GM23338 (cell line): ENCODE data around the gene NCAPD2. TPM values are rescaled to one million over a fixed set of nuclear protein-coding genes. Genes with fewer than 3 reads are reported as not detected.
"Not testable (repeated sequence)": the region's sequence is repeated elsewhere in the genome, so short reads cannot be mapped to it uniquely, and the experiment has no call there.

Source experiments
- ATAC-seq: fragments of 200-7000 bp; cut with Tn5 transposase; 3 replicates; pipeline ENCODE4 v1.9.1; 2020
- DNase-seq: peaks from one replicate; pipeline ENCODE4 v3.0.0-alpha.2; 2015; ENCODE audit warnings: low spot score
- H2AFZ ChIP-seq: fragments of 200-600 bp; sonication (generic); 2 replicates; pipeline ENCODE4 v1.8.0; 2016; ENCODE audit warnings: antibody characterized with exemption, mild to moderate bottlenecking, moderate library complexity
- H3F3A ChIP-seq: fragments of 200-600 bp; sonication (generic); replicated peaks from 2 replicates; pipeline ENCODE4 v1.8.0; 2017; ENCODE audit warnings: antibody characterized with exemption, mixed run types, low read depth
- H3K27ac ChIP-seq: fragments of 200-600 bp; sonication (generic); 2 replicates; pipeline ENCODE4 v1.6.1; 2016; ENCODE audit warnings: low read depth
- H3K27me3 ChIP-seq: fragments of 200-600 bp; sonication (generic); 2 replicates; pipeline ENCODE4 v1.8.0; 2016; ENCODE audit warnings: mild to moderate bottlenecking, mixed run types, moderate library complexity; ENCODE audit not compliant: insufficient read depth
- H3K36me3 ChIP-seq: fragments of 200-600 bp; sonication (generic); 2 replicates; pipeline ENCODE4 v1.8.0; 2016; ENCODE audit warnings: mild to moderate bottlenecking; ENCODE audit not compliant: insufficient read depth
- H3K4me1 ChIP-seq: fragments of 200-600 bp; sonication (generic); 2 replicates; pipeline ENCODE4 v1.8.0; 2016; ENCODE audit warnings: mild to moderate bottlenecking, moderate library complexity; ENCODE audit not compliant: insufficient read depth
- H3K4me2 ChIP-seq: fragments of 200-600 bp; sonication (generic); 2 replicates; pipeline ENCODE4 v1.7.1; 2017; ENCODE audit warnings: mixed run types
- H3K4me3 ChIP-seq: fragments of 200-600 bp; sonication (generic); 2 replicates; pipeline ENCODE4 v1.6.1; 2016; ENCODE audit warnings: mixed run types
- H3K79me2 ChIP-seq: fragments of 200-600 bp; sonication (generic); replicated peaks from 2 replicates; pipeline ENCODE4 v1.8.0; 2017; ENCODE audit warnings: mild to moderate bottlenecking; ENCODE audit not compliant: insufficient read depth
- H3K9me2 ChIP-seq: fragments of 200-600 bp; sonication (generic); 2 replicates; pipeline ENCODE4 v1.8.0; 2017; ENCODE audit not compliant: insufficient read depth
- H4K20me1 ChIP-seq: fragments of 200-600 bp; sonication (generic); replicated peaks from 2 replicates; pipeline ENCODE4 v1.8.0; 2017; ENCODE audit warnings: mild to moderate bottlenecking; ENCODE audit not compliant: insufficient read depth
- H3K27ac Mint-ChIP-seq: 2 replicates; pipeline ENCODE4 v1.8.0; 2020; ENCODE audit warnings: inconsistent platforms, mild to moderate bottlenecking, moderate library complexity, mixed read lengths
- H3K27me3 Mint-ChIP-seq: 3 replicates; pipeline ENCODE4 v1.8.0; 2022; ENCODE audit warnings: low read depth, mild to moderate bottlenecking, moderate library complexity, mixed read lengths, inconsistent platforms; ENCODE audit not compliant: insufficient read depth, poor library complexity
- H3K36me3 Mint-ChIP-seq: 3 replicates; pipeline ENCODE4 v1.8.0; 2021; ENCODE audit warnings: low read depth, mild to moderate bottlenecking, inconsistent platforms, moderate library complexity, mixed read lengths
- H3K4me1 Mint-ChIP-seq: 3 replicates; pipeline ENCODE4 v1.8.0; 2020; ENCODE audit warnings: mild to moderate bottlenecking, inconsistent platforms, mixed read lengths
- H3K4me3 Mint-ChIP-seq: 3 replicates; pipeline ENCODE4 v1.8.0; 2021; ENCODE audit warnings: moderate library complexity, mild to moderate bottlenecking, inconsistent platforms, mixed read lengths
- H3K9me3 Mint-ChIP-seq: 3 replicates; pipeline ENCODE4 v1.8.0; 2020; ENCODE audit warnings: moderate library complexity, mild to moderate bottlenecking, inconsistent platforms, mixed read lengths
- CREB1 ChIP-seq: fragments of 250-450 bp; sonication (Bioruptor Pico); IDR thresholded peaks from 2 replicates; pipeline ENCODE4 v1.5.0; 2020; ENCODE audit warnings: low read depth, mild to moderate bottlenecking, moderate library complexity
- EZH2 ChIP-seq: fragments of 200-600 bp; sonication (generic); IDR thresholded peaks from one replicate; pipeline ENCODE4 v1.8.0; 2017; ENCODE audit warnings: antibody characterized with exemption, mild to moderate bottlenecking, low read depth; ENCODE audit not compliant: unreplicated experiment
- JUNB ChIP-seq: IDR thresholded peaks from one replicate; pipeline ENCODE4 v1.6.1; 2016; ENCODE audit warnings: antibody characterized with exemption; ENCODE audit not compliant: unreplicated experiment
- NANOG ChIP-seq: IDR thresholded peaks from 2 replicates; pipeline ENCODE4 v1.6.1; 2016; ENCODE audit warnings: antibody characterized with exemption, borderline replicate concordance
- POLR2AphosphoS5 ChIP-seq: IDR thresholded peaks from 2 replicates; pipeline ENCODE4 v1.6.1; 2016; ENCODE audit warnings: antibody characterized with exemption, low read depth
- REST ChIP-seq: IDR thresholded peaks from one replicate; pipeline ENCODE4 v1.6.1; 2018; ENCODE audit warnings: antibody characterized with exemption; ENCODE audit not compliant: unreplicated experiment
- STAT1 ChIP-seq: IDR thresholded peaks from one replicate; pipeline ENCODE4 v1.6.1; 2016; ENCODE audit warnings: antibody characterized with exemption; ENCODE audit not compliant: unreplicated experiment
- ZNF114 ChIP-seq: fragments of 250-450 bp; sonication (Bioruptor Pico); IDR thresholded peaks from 2 replicates; pipeline ENCODE4 v1.5.0; 2020; ENCODE audit warnings: mild to moderate bottlenecking, moderate library complexity
- ZNF331 ChIP-seq: fragments of 250-450 bp; sonication (Bioruptor Pico); IDR thresholded peaks from 2 replicates; pipeline ENCODE4 v1.5.0; 2020; ENCODE audit warnings: low read depth, mild to moderate bottlenecking, moderate library complexity
- ZNF462 ChIP-seq: fragments of 250-450 bp; sonication (Bioruptor Pico); IDR thresholded peaks from 2 replicates; pipeline ENCODE4 v1.5.0; 2020; ENCODE audit warnings: mild to moderate bottlenecking, moderate library complexity
- polyA plus RNA-seq: library from polyadenylated mRNA; unstranded; fragments of >200 nt; fragmentation: Nextera tagmentation; extraction: Ambion mirVana; gene quantifications from 2 replicates; pipeline ENCODE4 v1.2.1, GENCODE V29; 2016
- total RNA-seq: library from RNA; depleted of rRNA; stranded (reverse); fragments of >200 nt; shearing (Covaris generic); gene quantifications from 2 replicates; pipeline ENCODE4 v1.2.3, GENCODE V29; 2014

The NCAPD2 gene
- total and polyA plus RNA-seq, 2 experiments from 2014 or later, result 34.2 to 217 TPM

GRCh38 chr12:6475233-6475975 is 18.5 kb upstream of the NCAPD2 start:
- not testable (repeated sequence) for H3K4me2 ChIP-seq, H3K36me3 ChIP-seq, H3K27me3 ChIP-seq, H2AFZ ChIP-seq, ATAC-seq, DNase-seq, H3K4me1 Mint-ChIP-seq, H3K27ac ChIP-seq, H3K79me2 ChIP-seq, H3K4me1 ChIP-seq, H3K36me3 Mint-ChIP-seq, H3K9me2 ChIP-seq, H3K27ac Mint-ChIP-seq, H3K27me3 Mint-ChIP-seq, H3K4me3 ChIP-seq, H3K4me3 Mint-ChIP-seq, H4K20me1 ChIP-seq
- H3F3A ChIP-seq, result peaks cover 13% of the 10 kb centered on the region
- H3K9me3 Mint-ChIP-seq, result peaks cover 23% of the 10 kb centered on the region

GRCh38 chr12:6476489-6476888 is 17.4 kb upstream of the NCAPD2 start:
- H3K4me3 Mint-ChIP-seq, result no peak overlapping the region
- no peaks in the 10 kb centered on the region; the same call in 2 of the 3 replicates for H3K4me1 Mint-ChIP-seq
- ATAC-seq (no peak), DNase-seq (no peak)
- Histone ChIP-seq H2AFZ (no peak overlapping the region), H3K4me2 (no peak overlapping the region), H3K27me3 (no peaks in the 10 kb centered on the region), H3K4me1 (no peaks in the 10 kb centered on the region), H3K79me2 (no peaks in the 10 kb centered on the region), H3K36me3 (no peaks in the 10 kb centered on the region), H3K9me2 (peaks cover 5% of the 10 kb centered on the region; the same call in 1 of the 2 replicates), H4K20me1 (no peaks in the 10 kb centered on the region), H3K27ac (no peak overlapping the region), H3K4me3 (no peak overlapping the region), H3F3A (peaks cover 8% of the 10 kb centered on the region)
- H3K27me3 Mint-ChIP-seq, result no peaks in the 10 kb centered on the region
- peaks cover 5% of the 10 kb centered on the region; the same call in 2 of the 3 replicates for H3K36me3 Mint-ChIP-seq
- H3K9me3 Mint-ChIP-seq, result peaks cover 23% of the 10 kb centered on the region
- H3K27ac Mint-ChIP-seq, result no peak overlapping the region
- TF ChIP-seq ZNF114 (CRISPR knock-in tag) (no peak), REST (no peak), CREB1 (CRISPR knock-in tag) (no peak), JUNB (no peak), EZH2 (no peak), POLR2AphosphoS5 (no peak), STAT1 (no peak), NANOG (no peak), ZNF331 (CRISPR knock-in tag) (no peak), ZNF462 (CRISPR knock-in tag) (no peak)
